SK-N-SH (cell line): ENCODE data around the gene ARMC9.

Experiments used
- EZH2phosphoT487 ChIP-seq: fragments of 200-600 bp; sonication (generic); IDR thresholded peaks from 2 replicates; pipeline ENCODE4 v1.6.1; 2017; ENCODE audit warnings: low read depth, mixed run types, mild to moderate bottlenecking, antibody characterized with exemption, moderate library complexity, borderline replicate concordance
- FOXJ3 ChIP-seq: sonication (generic); formaldehyde crosslinking; IDR thresholded peaks from 2 replicates; pipeline ENCODE4 v1.5.1; 2020; ENCODE audit warnings: mild to moderate bottlenecking, missing genetic modification reagents
- NFIC ChIP-seq: IDR thresholded peaks from 2 replicates; pipeline ENCODE4 v1.4.0; 2012; ENCODE audit warnings: borderline replicate concordance
- TF ChIP-seq, protein P1 (sequence below): fragments of 200-600 bp; sonication (generic); IDR thresholded peaks from 2 replicates; pipeline ENCODE4 v1.6.1; 2017; ENCODE audit warnings: antibody characterized with exemption, mild to moderate bottlenecking, moderate library complexity
- TF ChIP-seq, protein P2 (sequence below): IDR thresholded peaks from 2 replicates; pipeline ENCODE4 v1.6.1; 2012; ENCODE audit warnings: mild to moderate bottlenecking, low read depth, low read length, moderate library complexity

DNA sequence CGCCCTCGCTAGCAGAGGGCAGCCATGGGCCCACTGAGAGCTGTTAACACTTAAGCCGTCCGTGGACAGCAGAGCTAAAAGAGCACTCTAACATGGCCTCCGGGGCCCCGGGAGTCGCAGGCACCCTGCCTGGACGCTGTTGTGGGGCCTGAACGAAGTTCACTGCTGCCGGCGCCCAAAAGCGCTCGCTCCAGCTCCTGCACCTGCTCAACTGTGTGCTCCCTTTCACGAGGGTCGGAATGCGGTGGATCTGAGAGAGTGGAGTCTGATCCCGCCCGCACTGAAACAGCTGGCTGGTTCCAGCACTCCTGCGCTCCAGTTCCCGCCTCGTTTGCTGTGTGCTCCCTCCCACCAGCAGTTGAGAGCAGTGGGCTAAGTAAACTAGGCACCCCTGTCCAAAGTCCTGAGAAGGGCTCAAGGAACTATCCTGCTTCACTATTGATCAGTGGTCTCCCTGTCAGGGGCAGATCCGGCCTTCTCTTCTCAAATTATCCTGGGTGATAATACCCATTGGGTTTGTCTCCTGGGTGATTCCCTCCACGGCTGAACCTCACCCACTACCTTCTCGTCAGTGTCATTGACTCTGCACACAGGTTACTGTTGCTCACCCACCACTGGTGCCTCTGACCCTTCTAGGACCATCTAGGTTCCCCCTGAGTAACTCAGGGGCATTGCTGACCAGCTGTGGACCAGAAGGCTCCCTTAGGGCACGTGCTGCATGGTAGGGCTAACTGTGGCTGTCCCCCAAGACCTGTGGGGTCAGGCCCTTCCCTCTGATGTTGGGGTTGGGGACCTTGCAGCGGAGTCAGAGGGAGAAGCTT, 220.6 kb downstream of the ARMC9 start:
- TF ChIP-seq, protein P1, sequence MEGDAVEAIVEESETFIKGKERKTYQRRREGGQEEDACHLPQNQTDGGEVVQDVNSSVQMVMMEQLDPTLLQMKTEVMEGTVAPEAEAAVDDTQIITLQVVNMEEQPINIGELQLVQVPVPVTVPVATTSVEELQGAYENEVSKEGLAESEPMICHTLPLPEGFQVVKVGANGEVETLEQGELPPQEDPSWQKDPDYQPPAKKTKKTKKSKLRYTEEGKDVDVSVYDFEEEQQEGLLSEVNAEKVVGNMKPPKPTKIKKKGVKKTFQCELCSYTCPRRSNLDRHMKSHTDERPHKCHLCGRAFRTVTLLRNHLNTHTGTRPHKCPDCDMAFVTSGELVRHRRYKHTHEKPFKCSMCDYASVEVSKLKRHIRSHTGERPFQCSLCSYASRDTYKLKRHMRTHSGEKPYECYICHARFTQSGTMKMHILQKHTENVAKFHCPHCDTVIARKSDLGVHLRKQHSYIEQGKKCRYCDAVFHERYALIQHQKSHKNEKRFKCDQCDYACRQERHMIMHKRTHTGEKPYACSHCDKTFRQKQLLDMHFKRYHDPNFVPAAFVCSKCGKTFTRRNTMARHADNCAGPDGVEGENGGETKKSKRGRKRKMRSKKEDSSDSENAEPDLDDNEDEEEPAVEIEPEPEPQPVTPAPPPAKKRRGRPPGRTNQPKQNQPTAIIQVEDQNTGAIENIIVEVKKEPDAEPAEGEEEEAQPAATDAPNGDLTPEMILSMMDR, result no peak
- TF ChIP-seq, protein P2, sequence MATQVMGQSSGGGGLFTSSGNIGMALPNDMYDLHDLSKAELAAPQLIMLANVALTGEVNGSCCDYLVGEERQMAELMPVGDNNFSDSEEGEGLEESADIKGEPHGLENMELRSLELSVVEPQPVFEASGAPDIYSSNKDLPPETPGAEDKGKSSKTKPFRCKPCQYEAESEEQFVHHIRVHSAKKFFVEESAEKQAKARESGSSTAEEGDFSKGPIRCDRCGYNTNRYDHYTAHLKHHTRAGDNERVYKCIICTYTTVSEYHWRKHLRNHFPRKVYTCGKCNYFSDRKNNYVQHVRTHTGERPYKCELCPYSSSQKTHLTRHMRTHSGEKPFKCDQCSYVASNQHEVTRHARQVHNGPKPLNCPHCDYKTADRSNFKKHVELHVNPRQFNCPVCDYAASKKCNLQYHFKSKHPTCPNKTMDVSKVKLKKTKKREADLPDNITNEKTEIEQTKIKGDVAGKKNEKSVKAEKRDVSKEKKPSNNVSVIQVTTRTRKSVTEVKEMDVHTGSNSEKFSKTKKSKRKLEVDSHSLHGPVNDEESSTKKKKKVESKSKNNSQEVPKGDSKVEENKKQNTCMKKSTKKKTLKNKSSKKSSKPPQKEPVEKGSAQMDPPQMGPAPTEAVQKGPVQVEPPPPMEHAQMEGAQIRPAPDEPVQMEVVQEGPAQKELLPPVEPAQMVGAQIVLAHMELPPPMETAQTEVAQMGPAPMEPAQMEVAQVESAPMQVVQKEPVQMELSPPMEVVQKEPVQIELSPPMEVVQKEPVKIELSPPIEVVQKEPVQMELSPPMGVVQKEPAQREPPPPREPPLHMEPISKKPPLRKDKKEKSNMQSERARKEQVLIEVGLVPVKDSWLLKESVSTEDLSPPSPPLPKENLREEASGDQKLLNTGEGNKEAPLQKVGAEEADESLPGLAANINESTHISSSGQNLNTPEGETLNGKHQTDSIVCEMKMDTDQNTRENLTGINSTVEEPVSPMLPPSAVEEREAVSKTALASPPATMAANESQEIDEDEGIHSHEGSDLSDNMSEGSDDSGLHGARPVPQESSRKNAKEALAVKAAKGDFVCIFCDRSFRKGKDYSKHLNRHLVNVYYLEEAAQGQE, result no peak
- TF ChIP-seq EZH2phosphoT487, result no peak
- TF ChIP-seq NFIC, result no peak
- no peak for TF ChIP-seq FOXJ3 (CRISPR knock-in tag)
